ENCODE results near the gene DEFB119. TPM values are rescaled to one million over a fixed set of nuclear protein-coding genes. Genes with fewer than 3 reads are reported as not detected.

DEFB119 gene
- total and polyA plus RNA-seq, 2 experiments from 2014 or later: not detected

DNA sequence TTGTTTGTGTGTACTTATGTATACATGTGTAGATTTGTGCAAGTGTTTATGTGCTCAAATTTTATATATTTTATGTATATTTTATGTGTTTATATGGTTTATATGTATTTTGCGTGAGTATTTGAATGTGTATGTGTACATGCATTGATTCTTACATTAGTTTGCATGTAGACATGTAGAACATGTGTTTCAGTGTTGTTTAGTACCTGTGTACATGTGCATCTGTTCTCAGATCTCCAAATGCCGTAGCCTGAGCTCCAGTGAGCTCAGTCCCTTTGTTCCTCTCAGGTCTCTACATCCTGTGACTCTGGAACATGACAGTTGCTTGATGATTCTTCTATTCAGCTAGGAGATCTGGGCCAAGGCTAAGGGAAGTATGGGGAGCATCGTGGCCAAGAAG lies 4.5 kb upstream of the DEFB119 start:
- H3K36me3 Mint-ChIP-seq (ENCODE audit: low read depth): peaks cover 51% of the 10 kb centered on the region
- H3K4me1 ChIP-seq (ENCODE audit: insufficient read depth): no peaks in the 10 kb centered on the region
- peaks cover 5% of the 10 kb centered on the region for H3K27me3 Mint-ChIP-seq (ENCODE audit: insufficient read depth, low read depth, poor library complexity)
- H3K27ac ChIP-seq (ENCODE audit: low read depth): no peak overlapping the region
- no peaks in the 10 kb centered on the region for H4K20me1 ChIP-seq (replicated peaks; ENCODE audit: insufficient read depth)
- no peaks in the 10 kb centered on the region for H3K79me2 ChIP-seq (replicated peaks; ENCODE audit: insufficient read depth)
- H3K4me3 Mint-ChIP-seq: no peak overlapping the region
- TF ChIP-seq CREB1 (CRISPR knock-in tag; IDR thresholded peaks at IDR 0.05; ENCODE audit: low read depth) (no peak), ZNF114 (CRISPR knock-in tag; IDR thresholded peaks at IDR 0.05) (no peak), POLR2AphosphoS5 (IDR thresholded peaks at IDR 0.05; ENCODE audit: low read depth) (no peak), NANOG (IDR thresholded peaks at IDR 0.05; ENCODE audit: borderline replicate concordance) (no peak)
- TF ChIP-seq, protein P1, sequence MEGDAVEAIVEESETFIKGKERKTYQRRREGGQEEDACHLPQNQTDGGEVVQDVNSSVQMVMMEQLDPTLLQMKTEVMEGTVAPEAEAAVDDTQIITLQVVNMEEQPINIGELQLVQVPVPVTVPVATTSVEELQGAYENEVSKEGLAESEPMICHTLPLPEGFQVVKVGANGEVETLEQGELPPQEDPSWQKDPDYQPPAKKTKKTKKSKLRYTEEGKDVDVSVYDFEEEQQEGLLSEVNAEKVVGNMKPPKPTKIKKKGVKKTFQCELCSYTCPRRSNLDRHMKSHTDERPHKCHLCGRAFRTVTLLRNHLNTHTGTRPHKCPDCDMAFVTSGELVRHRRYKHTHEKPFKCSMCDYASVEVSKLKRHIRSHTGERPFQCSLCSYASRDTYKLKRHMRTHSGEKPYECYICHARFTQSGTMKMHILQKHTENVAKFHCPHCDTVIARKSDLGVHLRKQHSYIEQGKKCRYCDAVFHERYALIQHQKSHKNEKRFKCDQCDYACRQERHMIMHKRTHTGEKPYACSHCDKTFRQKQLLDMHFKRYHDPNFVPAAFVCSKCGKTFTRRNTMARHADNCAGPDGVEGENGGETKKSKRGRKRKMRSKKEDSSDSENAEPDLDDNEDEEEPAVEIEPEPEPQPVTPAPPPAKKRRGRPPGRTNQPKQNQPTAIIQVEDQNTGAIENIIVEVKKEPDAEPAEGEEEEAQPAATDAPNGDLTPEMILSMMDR (conservative IDR thresholded peaks at IDR 0.05; ENCODE audit: low read depth in 2 of 2): no peak
- TF ChIP-seq, protein P2, sequence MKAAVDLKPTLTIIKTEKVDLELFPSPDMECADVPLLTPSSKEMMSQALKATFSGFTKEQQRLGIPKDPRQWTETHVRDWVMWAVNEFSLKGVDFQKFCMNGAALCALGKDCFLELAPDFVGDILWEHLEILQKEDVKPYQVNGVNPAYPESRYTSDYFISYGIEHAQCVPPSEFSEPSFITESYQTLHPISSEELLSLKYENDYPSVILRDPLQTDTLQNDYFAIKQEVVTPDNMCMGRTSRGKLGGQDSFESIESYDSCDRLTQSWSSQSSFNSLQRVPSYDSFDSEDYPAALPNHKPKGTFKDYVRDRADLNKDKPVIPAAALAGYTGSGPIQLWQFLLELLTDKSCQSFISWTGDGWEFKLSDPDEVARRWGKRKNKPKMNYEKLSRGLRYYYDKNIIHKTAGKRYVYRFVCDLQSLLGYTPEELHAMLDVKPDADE (IDR thresholded peaks at IDR 0.05): no peak
- TF ChIP-seq, protein P3, sequence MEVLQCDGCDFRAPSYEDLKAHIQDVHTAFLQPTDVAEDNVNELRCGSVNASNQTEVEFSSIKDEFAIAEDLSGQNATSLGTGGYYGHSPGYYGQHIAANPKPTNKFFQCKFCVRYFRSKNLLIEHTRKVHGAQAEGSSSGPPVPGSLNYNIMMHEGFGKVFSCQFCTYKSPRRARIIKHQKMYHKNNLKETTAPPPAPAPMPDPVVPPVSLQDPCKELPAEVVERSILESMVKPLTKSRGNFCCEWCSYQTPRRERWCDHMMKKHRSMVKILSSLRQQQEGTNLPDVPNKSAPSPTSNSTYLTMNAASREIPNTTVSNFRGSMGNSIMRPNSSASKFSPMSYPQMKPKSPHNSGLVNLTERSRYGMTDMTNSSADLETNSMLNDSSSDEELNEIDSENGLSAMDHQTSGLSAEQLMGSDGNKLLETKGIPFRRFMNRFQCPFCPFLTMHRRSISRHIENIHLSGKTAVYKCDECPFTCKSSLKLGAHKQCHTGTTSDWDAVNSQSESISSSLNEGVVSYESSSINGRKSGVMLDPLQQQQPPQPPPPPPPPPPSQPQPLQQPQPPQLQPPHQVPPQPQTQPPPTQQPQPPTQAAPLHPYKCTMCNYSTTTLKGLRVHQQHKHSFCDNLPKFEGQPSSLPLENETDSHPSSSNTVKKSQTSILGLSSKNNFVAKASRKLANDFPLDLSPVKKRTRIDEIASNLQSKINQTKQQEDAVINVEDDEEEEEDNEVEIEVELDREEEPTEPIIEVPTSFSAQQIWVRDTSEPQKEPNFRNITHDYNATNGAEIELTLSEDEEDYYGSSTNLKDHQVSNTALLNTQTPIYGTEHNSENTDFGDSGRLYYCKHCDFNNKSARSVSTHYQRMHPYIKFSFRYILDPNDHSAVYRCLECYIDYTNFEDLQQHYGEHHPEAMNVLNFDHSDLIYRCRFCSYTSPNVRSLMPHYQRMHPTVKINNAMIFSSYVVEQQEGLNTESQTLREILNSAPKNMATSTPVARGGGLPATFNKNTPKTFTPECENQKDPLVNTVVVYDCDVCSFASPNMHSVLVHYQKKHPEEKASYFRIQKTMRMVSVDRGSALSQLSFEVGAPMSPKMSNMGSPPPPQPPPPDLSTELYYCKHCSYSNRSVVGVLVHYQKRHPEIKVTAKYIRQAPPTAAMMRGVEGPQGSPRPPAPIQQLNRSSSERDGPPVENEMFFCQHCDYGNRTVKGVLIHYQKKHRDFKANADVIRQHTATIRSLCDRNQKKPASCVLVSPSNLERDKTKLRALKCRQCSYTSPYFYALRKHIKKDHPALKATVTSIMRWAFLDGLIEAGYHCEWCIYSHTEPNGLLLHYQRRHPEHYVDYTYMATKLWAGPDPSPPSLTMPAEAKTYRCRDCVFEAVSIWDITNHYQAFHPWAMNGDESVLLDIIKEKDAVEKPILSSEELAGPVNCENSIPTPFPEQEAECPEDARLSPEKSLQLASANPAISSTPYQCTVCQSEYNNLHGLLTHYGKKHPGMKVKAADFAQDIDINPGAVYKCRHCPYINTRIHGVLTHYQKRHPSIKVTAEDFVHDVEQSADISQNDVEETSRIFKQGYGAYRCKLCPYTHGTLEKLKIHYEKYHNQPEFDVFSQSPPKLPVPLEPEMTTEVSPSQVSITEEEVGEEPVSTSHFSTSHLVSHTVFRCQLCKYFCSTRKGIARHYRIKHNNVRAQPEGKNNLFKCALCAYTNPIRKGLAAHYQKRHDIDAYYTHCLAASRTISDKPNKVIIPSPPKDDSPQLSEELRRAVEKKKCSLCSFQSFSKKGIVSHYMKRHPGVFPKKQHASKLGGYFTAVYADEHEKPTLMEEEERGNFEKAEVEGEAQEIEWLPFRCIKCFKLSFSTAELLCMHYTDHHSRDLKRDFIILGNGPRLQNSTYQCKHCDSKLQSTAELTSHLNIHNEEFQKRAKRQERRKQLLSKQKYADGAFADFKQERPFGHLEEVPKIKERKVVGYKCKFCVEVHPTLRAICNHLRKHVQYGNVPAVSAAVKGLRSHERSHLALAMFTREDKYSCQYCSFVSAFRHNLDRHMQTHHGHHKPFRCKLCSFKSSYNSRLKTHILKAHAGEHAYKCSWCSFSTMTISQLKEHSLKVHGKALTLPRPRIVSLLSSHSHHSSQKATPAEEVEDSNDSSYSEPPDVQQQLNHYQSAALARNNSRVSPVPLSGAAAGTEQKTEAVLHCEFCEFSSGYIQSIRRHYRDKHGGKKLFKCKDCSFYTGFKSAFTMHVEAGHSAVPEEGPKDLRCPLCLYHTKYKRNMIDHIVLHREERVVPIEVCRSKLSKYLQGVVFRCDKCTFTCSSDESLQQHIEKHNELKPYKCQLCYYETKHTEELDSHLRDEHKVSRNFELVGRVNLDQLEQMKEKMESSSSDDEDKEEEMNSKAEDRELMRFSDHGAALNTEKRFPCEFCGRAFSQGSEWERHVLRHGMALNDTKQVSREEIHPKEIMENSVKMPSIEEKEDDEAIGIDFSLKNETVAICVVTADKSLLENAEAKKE (CRISPR knock-in tag; IDR thresholded peaks at IDR 0.05): no peak
- TF ChIP-seq, protein P4, sequence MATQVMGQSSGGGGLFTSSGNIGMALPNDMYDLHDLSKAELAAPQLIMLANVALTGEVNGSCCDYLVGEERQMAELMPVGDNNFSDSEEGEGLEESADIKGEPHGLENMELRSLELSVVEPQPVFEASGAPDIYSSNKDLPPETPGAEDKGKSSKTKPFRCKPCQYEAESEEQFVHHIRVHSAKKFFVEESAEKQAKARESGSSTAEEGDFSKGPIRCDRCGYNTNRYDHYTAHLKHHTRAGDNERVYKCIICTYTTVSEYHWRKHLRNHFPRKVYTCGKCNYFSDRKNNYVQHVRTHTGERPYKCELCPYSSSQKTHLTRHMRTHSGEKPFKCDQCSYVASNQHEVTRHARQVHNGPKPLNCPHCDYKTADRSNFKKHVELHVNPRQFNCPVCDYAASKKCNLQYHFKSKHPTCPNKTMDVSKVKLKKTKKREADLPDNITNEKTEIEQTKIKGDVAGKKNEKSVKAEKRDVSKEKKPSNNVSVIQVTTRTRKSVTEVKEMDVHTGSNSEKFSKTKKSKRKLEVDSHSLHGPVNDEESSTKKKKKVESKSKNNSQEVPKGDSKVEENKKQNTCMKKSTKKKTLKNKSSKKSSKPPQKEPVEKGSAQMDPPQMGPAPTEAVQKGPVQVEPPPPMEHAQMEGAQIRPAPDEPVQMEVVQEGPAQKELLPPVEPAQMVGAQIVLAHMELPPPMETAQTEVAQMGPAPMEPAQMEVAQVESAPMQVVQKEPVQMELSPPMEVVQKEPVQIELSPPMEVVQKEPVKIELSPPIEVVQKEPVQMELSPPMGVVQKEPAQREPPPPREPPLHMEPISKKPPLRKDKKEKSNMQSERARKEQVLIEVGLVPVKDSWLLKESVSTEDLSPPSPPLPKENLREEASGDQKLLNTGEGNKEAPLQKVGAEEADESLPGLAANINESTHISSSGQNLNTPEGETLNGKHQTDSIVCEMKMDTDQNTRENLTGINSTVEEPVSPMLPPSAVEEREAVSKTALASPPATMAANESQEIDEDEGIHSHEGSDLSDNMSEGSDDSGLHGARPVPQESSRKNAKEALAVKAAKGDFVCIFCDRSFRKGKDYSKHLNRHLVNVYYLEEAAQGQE (IDR thresholded peaks at IDR 0.05; ENCODE audit: unreplicated experiment): no peak
- H3K9me2 ChIP-seq (ENCODE audit: insufficient read depth): 0 out of 2 replicates have a peak, but pooled peaks cover 8% of the 10 kb centered on the region
- peaks cover 22% of the 10 kb centered on the region for H3K9me3 Mint-ChIP-seq
- H3K4me1 Mint-ChIP-seq: no peaks in the 10 kb centered on the region
- H2AFZ ChIP-seq: no peak overlapping the region
- no peaks in the 10 kb centered on the region for H3K27me3 ChIP-seq (ENCODE audit: insufficient read depth)
- peaks cover 4% of the 10 kb centered on the region; the same call in 1 of the 2 replicates for H3K36me3 ChIP-seq (ENCODE audit: insufficient read depth)
- no peaks in the 10 kb centered on the region for H3F3A ChIP-seq (replicated peaks; ENCODE audit: low read depth)
- no peak overlapping the region for H3K4me2 ChIP-seq
- ATAC-seq (no peak), DNase-seq (ENCODE audit: low spot score) (no peak)
- no peak overlapping the region for H3K4me3 ChIP-seq
- H3K27ac Mint-ChIP-seq: no peak overlapping the region

Measured in GM23338 (cell line).